ENCODE measurements around the gene CCNA2. TPM values are rescaled to one million over a fixed set of nuclear protein-coding genes. Genes with fewer than 3 reads are reported as not detected.

CCNA2 gene
- total RNA-seq, 1 donor from 2014 or later = 8.0 TPM

DNA sequence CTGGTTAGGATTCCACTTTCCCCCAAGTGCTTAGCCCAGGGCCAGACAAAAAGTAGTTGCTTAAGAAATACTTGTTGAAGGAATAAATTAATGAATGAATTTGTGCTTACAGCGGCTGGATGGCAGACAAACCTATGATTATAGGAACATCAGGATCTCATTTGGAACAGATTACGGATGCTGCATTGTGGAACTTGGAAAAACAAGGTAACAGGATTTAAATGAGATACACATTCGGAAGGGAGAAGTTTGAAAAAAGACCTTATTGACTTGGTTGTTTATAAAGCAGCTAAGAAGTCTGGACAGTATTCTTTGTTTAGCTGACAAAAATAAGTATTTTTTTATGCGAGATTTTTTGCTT is 22.0 kb downstream of the CCNA2 start:
- DNase-seq = no peak

DNA sequence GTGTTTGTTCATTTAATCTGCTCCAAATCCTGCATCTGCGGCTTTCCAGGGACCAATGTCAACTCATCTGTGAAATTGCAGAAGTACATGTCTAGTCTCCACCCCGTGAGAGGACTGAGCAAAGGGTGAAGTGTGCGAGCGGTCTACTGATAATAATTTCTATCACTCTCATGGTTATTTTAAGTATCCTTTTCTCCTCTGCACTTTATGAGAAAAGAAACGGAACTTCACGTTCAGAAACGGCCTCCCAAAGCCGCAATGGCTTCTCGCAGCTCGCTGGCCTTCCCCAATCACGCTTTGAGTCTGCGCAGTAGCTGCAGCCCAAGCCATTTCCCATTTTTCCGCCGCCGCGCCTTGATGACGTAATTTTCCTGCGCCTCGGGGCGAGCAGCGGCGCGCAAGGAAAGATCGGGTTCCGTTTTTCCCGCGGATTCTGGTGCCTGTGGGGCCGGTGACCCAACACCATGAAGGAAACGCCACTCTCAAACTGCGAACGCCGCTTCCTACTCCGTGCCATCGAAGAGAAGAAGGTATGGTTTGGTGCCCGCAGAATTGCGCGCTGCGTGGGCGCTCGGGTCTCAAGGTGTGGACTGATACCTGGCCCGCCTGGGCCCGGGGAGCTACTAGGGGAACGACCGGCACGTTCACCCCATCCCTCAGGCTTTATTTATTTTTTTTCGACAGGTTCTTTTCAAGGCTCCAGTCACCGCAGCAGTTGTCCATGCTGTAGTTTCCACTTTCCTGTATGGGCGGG is 22.5 kb downstream of the CCNA2 start, which contains the start of gene EXOSC9:
Gene EXOSC9, plus strand, starts transcription at position 363 of the 754 bp plus-strand sequence. Its CDS starts 102 bp downstream, at position 465.
- DNase-seq = peak; percentile 87

DNA sequence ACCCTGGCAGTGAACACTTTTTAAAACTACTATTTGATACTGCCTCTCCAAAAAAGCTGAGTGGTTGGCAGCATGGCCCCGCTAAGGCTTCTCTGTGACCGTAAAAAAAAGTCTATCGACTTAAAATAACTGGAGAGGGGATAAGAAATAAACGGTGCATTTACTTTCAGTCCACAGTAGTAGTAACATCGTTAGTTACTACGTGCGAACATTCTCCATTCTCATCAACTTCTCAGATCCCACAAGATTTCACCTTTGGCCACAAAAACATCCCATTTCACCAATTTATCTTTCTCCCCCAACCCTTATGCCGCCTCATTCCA is 23.1 kb downstream of the CCNA2 start:
- DNase-seq = no peak

DNA sequence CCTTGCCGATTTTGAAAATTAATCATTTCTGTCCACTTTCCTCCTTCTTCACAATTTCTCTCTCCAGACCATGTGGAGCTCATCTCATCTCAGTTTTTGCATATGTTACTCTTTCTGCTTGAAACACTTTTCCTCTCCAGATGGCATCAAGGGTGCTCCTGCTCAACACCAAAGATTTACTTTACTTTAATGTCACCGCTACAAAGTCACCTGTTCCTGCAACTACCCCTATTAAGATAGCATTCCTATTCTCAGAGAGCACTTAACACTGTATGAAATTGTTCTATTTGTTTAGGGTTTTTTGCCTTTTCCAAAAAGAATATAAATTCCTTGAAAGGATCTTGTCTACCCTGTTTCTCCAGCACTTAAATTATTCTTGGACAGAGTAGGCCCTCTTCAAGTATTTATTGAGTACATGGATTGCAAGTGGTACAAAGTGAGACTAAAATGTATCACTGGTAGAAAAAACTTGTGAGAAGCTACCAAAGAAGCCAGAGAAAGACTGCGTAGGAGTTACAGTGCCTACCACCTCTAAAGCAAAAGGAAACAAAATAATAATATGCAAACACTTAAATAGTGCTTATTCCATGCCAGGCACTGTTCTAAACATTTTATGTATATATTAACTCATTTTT is 23.7 kb downstream of the CCNA2 start:
- no peak for DNase-seq

DNA sequence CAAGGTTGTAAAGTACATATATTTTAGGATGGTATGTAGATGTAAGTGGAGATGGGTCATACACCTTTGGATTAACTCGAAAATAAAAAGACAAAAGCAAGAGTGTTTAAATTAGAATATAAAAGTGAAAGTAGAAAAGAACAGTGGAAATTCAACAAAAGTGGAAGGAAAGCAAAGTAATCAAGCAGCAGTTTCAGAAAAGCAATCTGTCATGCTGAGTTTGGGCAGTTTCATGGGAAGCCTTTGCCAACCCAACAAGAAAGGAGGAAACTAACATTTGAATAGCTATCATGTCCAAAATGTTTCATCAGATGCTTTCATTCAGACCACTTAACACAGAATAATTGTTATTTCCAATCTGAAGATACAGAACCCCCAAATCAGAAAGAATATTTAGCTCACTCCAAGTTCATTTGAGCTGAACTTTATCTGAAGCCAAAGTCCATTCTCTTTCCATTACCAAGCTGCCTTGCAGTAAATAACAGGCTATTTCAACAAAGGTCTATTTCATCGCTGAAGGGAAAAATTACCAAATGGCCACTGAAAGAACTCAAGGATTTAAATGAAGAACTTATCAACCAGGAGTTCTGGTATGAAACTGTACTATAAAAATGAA is 24.4 kb downstream of the CCNA2 start:
- DNase-seq = no peak

DNA sequence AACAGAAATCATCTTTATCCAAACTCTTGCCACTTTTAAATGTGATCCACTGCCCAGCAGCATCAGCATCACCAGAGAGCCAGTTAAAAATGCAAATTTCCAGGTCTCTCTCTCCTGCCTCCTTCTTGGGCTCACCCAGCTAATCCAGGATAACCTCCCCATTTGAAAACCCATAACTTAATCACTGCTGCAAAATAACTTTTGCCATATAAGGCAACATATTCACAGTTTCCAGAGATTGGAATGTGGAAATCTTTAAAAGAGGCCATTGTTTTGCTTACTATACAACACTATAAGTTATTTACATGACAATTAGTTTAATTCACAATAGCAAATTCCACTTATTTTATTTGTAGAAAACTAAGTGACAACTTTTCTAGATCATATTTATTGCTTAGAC is 27.4 kb downstream of the CCNA2 start:
- DNase-seq = no peak

DNA sequence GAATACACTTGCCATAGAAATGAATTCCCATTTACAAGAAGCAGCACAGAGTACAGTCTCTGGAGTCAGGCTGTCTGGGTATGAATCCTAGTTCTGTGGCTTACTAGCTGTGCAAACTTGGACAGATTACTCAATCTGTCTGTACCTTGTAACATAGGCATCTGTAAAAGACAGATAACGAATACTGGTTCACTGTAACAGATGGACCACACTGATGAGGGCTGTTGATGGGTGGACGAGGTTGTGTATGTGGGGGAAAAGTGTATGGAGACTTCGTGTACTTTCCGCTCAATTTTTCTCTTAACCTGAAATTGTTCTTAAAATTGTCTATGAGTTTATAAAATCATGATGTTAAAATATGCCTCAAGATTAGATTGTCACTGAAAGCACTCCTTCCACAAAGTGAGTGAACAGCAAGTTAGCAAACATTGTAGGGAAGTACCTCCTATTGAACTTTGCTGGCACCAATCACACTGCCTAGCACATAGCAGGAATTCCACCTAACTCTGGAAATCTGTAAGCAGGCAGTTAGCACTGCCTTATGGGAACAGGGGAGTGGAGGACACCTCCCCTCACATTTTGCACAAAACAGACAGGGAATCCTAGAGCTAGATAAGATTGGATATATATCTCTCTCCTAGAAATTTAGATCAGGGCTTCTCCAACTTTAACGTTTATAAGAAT is 29.0 kb downstream of the CCNA2 start:
- no peak for DNase-seq

DNA sequence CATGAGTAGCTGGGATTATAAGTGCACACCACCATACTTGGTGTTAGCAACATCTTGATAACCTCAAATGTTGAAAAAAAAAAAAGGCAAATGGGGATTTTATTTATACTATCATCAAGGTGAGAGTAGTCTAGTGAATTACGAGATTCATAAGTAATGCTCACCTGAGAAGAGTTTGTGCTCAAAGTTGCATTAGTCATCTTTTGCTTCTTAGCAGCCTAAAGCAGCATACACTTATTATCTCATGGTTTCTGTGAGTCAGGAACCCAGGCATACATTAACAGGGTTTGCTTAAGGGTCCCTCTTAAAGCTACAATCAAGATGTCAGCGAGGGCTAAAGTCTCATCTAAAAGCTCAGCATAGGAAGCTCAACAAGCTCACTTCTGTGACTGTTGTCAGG is 30.7 kb downstream of the CCNA2 start:
- no peak for DNase-seq

DNA sequence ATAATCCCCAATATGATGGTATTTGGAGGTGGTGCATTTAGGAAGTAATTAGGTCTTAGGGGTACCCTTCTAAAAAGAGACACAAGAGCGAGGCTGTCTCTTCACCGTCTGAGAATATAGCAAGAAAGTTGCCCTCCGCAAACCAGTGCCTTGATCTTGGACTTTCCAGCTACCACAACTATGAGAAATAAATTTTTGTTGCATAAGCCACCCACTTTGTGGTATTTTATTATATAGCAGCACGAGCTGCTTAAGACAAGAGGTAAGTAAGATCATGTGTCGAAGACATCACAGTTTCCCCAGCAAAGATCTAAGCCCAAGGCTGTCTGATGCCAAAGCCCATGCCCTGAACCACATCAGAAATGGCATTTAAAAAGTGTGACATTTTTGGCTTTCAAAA is 32.2 kb downstream of the CCNA2 start:
- DNase-seq = no peak

DNA sequence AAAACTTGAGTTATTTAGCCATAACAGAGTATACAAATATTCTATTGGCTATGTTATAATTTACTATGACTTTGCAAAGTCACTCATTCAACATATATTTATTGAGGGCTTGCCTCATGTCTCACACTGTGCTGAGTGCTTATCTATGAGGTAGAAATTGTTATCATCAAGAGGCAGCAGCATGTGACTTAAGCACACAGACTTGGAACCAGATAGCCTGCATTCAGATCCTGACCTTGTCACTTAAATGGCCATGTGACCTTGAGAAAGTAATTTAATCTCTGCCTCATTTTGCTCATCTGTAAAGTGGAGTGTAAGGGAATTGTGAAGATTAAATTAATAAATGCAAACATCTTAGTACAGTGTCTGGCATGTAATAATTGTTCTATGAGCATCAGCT is 32.7 kb downstream of the CCNA2 start:
- no peak for DNase-seq

DNA sequence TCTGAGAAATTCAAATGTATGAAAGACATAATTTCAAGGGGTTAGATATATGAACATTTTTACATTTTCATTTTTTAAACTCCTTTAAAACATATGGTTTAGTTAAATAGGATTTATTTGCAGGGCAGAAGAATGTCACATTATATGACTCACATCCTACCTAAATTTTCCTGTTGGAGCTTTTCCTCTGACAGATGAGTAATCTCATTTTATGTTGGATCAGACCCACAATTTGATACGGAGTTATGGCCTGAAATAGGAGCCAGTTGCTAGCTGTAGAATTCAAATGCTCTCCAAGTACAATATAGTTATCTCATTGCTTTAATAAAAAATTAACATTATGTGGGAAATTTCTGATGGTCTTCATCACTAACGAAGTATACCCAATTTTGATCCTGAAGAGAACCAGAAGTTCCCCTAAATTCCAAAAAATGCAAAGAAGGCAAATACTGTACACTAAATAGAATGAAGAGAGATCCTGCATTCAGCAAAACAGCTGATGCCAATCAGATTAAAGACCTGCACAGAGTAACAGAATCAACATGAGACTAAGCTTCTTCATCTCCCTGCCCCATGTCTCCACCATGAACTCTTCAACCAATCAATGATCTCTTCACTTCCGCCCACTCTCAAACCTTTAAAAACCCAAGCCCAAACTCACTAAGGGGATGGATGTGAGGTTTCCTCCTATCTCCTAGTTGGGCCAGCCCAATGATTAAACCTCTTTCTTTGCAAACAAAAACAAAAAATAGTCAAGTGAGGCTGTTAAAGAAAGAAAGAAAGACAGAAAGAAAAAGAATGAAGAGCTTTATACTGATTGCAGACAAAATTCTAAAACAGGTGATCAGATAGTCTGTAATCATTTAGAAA is 33.5 kb downstream of the CCNA2 start:
- DNase-seq = no peak

DNA sequence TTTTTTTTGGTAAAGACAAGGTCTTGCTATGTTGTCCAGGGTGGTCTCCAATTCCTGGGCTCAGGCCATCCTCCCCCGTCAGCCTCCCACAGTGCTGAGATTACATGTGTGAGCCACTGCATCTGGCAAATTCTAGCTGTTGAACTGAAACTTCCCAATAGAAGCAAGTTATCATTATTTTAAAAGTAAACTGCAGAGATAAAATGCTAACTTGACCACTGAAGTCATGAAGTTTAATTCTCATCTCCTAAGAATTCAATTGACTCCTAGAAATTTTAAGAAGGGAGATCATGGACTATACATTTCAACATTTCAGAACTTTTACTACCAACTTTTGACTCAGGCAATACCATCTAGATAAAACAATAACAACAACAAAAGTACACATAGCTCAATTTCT is 34.2 kb downstream of the CCNA2 start:
- DNase-seq = no peak

DNA sequence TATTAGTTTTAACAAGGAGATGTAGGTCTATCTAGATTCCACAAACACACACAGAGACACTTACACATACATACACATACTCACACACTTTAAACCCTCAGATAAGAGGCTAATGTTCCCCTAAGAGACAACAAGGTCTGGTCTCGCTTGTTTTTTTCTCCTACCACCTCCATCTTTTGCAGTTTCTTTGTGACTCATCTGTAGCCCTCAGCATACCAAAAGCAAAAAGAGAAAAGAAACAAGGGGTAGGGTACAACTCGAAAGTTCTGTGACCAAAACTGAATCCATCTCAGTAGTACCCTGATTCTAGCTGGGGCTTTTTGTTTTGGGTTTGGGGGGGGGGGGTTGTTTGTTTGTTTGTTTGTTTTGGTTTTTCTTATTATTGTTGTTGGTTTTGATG is 34.8 kb downstream of the CCNA2 start:
- no peak for DNase-seq

DNA sequence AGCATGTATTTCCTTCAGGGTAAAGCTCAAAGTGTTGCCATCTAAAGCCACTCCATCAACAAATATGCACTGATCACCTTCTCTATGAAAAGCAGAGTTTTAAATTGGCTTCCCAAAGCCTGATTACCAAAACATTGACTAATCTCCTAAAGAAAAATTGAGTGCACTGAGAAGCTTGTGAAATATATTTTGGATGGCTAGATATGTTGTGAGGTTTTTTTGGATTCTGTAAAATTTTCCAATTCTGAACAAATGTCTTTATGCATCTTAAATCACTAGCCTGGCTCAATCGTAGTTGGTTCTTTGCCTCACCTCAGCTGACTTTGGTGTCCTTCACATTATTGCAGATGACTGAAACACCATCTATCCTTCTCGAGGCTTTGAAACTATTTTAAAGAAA is 37.5 kb downstream of the CCNA2 start:
- DNase-seq = no peak

DNA sequence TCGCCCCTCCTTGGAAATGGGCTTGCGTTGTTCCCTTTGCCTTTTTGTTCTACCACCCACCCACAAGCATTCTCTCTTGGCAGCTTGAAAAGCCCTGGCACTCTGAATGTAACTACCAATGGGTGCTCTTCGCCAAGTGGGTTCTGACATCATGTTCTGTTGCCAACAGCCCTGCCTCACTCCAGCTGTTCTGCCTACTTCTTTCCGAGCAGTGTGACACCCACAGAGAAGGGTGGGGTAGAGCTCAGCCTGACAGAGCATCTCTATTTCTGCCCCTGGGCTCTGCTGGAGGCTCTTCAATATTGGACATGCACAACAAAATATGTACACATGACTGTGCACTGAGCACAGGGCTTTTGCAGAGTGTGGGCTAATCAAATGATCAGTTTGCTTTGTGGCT is 38.2 kb downstream of the CCNA2 start:
- peak; percentile 77 for DNase-seq

DNA sequence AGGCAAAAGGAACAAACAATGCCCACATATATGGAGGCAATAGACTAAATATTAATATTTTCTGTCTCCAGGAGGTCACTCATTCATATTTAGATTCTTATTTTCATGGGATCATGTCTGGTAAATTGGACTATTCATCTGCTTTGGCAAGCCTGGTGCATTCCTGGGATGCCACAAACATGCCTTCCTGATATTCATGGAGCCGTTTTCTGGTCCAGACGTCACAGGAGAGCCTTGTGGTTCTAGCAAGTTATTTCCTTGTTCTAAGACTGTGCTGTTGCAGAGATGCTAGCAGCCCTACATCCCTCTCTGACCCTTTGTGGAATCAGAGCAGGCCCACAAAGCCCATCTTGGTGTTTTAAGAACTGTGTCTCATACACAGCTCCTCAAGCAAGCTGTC is 38.7 kb downstream of the CCNA2 start:
- DNase-seq = no peak

DNA sequence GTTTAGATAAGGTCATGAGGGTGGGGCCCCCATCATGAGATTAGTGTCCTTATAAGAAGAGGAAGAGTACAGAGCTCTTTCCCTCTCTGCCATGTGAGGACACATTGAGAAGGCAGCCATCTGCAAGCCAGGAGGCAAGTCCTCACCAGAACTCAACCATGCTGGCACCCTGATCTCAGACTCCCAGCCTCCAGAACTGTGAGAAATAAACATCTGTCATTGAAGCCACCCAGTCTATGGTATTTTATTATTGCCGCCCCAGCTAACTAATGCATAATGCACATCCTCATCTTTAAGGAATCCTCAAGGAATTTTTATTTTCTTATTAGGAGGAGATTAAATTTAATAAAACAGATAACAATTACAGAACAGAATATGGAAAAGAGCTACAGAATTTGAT is 39.3 kb downstream of the CCNA2 start:
- DNase-seq = no peak

DNA sequence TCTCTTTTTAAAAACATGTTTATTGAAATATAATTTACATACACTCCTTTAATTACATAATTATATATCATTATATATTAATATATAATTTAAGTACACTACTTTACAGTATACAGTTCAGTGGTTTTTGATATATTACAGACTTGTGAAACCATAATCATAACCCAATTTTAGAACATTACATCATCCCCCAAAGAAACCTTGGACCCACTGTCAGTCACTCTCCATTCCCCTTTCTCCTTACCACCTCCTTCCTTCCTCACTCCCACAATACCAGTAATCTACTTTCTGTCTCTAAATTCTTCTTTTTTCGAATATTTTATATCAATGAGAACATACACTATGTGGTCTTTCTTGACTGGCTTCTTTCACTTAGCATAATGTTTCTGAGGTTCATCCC is 40.5 kb downstream of the CCNA2 start:
- DNase-seq = no peak

DNA sequence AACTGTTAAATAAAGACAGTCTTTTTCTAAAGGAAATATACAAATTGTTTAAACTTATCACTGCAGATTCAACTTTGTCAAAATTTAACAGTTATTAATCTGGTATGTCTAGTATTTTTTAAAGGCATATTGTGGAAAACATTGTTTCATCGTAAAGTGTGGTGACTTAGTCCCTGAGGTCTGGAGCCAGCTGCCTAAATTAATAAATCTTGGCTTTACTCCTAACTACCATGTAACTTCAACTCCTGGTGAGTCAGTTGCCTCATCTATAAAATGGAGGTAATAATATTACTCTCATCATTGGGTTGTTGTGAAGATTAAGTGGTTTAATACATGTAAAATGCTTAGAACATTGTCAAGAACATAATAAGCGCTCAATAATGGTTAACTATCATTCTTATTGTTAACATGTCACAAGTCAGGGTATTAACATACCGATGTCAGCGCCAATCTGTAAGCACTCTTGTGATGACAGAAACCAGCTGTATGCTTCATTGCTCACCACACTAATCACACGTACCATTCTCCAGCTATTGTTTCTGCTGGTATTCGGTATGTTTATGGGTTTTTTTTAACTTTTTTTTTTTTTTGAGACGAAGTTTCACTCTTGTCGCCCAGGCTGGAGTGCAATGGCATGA is 44.6 kb downstream of the CCNA2 start:
- DNase-seq = no peak

DNA sequence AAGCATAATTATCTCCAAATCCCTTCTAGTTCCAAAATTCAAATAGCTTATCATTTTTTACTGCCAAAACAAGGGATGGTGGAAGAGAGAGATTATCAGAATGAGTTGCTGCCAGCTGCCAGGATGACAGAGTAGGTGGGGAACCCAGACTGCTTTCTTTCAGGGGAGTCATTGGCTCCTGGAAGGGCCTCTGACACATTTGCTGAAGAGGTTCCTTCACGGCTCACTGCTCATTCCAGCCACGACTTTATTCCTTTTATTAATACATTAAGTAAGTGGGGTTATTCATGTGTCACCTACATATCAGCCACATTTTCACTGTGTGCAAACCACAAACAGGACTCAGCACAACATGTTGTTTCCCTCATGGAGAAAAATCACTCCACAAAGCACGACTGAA is 46.1 kb downstream of the CCNA2 start:
- DNase-seq = no peak

DNA sequence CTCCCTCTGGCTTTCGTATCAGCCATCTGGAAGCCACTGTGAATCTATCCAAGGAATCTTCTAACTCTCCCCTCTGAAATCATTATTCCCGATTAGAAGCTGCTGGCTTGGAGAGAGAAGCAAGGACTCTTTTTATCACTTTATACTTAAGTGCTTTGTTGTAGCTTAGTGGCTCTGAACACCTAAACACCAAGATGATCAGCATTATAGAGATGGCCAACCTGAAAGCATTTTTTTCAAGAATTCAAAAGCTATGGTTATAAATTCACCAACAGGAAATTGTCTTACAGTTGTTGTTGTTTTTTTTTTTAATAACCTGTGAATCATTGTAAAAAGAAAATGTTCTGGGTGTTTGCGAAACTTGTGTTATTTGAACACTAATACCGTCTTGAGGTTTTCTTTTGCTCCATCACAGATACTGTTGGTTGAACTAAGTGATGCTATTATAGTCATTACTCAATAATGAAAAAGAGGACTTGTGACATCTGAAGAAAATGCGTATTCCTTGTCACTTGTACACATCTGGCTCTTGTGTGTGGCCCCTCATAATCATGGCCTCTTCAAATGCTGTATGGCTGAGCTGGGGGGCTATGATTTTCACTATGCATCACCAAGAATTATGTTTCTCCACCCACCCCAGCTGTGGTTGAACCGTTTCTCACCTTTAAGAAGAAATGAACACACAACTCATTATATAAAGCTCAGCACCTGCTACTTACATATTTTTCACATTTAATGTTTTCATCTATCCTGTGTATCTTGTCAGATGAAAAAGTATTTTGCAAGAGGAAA is 46.9 kb downstream of the CCNA2 start:
- DNase-seq = no peak

Measured in occipital lobe (tissue), 2 donors.